Endodermal cell (in vitro differentiated cells): ENCODE data around the gene ZFYVE19. TPM values are rescaled to one million over a fixed set of nuclear protein-coding genes. Genes with fewer than 3 reads are reported as not detected.

Source experiments
- DNase-seq: peaks from one replicate; pipeline ENCODE4 v3.0.0-alpha.2; 2017
- H3K27ac ChIP-seq: 2 replicates; pipeline ENCODE4 v1.5.1; 2013; ENCODE audit warnings: mild to moderate bottlenecking, low read depth, low read length, moderate library complexity
- H3K27me3 ChIP-seq: 2 replicates; pipeline ENCODE4 v1.6.1; 2013; ENCODE audit warnings: mild to moderate bottlenecking, low read length, moderate library complexity; ENCODE audit not compliant: insufficient read depth, control insufficient read depth, poor library complexity, severe bottlenecking
- H3K36me3 ChIP-seq: 2 replicates; pipeline ENCODE4 v1.7.0; 2013; ENCODE audit warnings: mild to moderate bottlenecking, low read length, moderate library complexity; ENCODE audit not compliant: control insufficient read depth, insufficient read depth
- H3K4me1 ChIP-seq: one replicate; pipeline ENCODE4 v1.7.0; 2013; ENCODE audit warnings: low read length; ENCODE audit not compliant: control insufficient read depth, insufficient read depth
- H3K4me3 ChIP-seq: 2 replicates; pipeline ENCODE4 v1.5.1; 2013; ENCODE audit warnings: mild to moderate bottlenecking, low read length, moderate library complexity
- H3K9ac ChIP-seq: 2 replicates; pipeline ENCODE4 v1.6.1; 2013; ENCODE audit warnings: mild to moderate bottlenecking, low read length, moderate library complexity; ENCODE audit not compliant: poor library complexity, severe bottlenecking; ENCODE audit errors: extremely low read depth
- H3K9me3 ChIP-seq: 2 replicates; pipeline ENCODE4 v1.6.1; 2013; ENCODE audit warnings: mild to moderate bottlenecking, low read length, moderate library complexity; ENCODE audit not compliant: control insufficient read depth
- H3K27ac Mint-ChIP-seq: 2 replicates; pipeline ENCODE4 v1.8.0; 2020; ENCODE audit warnings: mixed read lengths
- H3K27me3 Mint-ChIP-seq: 2 replicates; pipeline ENCODE4 v1.8.0; 2021; ENCODE audit warnings: mild to moderate bottlenecking, mixed read lengths; ENCODE audit not compliant: insufficient read depth
- H3K36me3 Mint-ChIP-seq: 2 replicates; pipeline ENCODE4 v1.8.0; 2020; ENCODE audit warnings: low read depth, mixed read lengths
- H3K4me1 Mint-ChIP-seq: 2 replicates; pipeline ENCODE4 v1.8.0; 2020; ENCODE audit warnings: mixed read lengths
- H3K4me3 Mint-ChIP-seq: 2 replicates; pipeline ENCODE4 v1.8.0; 2020; ENCODE audit warnings: mild to moderate bottlenecking, moderate library complexity, mixed read lengths
- H3K9me3 Mint-ChIP-seq: 2 replicates; pipeline ENCODE4 v1.8.0; 2020; ENCODE audit warnings: mild to moderate bottlenecking, mixed read lengths
- CTCF ChIP-seq: fragments of 200-600 bp; sonication (generic); conservative IDR thresholded peaks from 2 replicates; pipeline ENCODE4 v1.5.0; 2021; ENCODE audit warnings: antibody characterized with exemption, mild to moderate bottlenecking
- WGBS, 2 experiments: methylation state at CpG; one replicate each; pipeline versions ENCODE4 v1.1.5 to v1.1.7; 2013; ENCODE audit warnings: missing lambda C conversion rate in 2 of 2, mixed read lengths in 1 of 2; ENCODE audit not compliant: insufficient coverage in 1 of 2, insufficient read length in 1 of 2; 5-methylcytosine and 5-hydroxymethylcytosine counted together
- total RNA-seq, 2 donors: library from RNA; stranded (reverse); fragmentation: NEBNext Ultra II Directional in 1 of 2; extraction: Animal tissue kit (Norgen Biotek cat#: 25700) in 1 of 2; gene quantifications; 2 replicates in 1 of 2; 3 replicates in 1 of 2; pipeline ENCODE4 v1.2.1, GENCODE V29; 2021

The ZFYVE19 gene
- total RNA-seq, 2 donors from 2014 or later = 15.6 to 15.9 TPM

- Mint-ChIP-seq H3K36me3 (peaks cover 35% of the 10 kb centered on the region), H3K9me3 (no peaks in the 10 kb centered on the region), H3K4me1 (no peaks in the 10 kb centered on the region), H3K27ac (no peak overlapping the region), H3K27me3 (no peaks in the 10 kb centered on the region), H3K4me3 (no peak overlapping the region)
- H3K27me3 ChIP-seq = no peaks in the 10 kb centered on the region
- no peaks in the 10 kb centered on the region for H3K9me3 ChIP-seq
- H3K36me3 ChIP-seq = peaks cover 23% of the 10 kb centered on the region
- 96 to 100% methylated on average over 2 to 6 of the region's 6 CpGs for WGBS, 2 experiments
- no peak for DNase-seq
- H3K4me1 ChIP-seq = no peaks in the 10 kb centered on the region
- TF ChIP-seq CTCF = no peak
- H3K27ac ChIP-seq = no peak overlapping the region
- H3K4me3 ChIP-seq = no peak overlapping the region
- H3K9ac ChIP-seq = no peak overlapping the region
Measured at GRCh38 chr15:40773902-40774301, 33.0 kb upstream of the ZFYVE19 start.

GRCh38 chr15:40775007-40775406 lies 31.9 kb upstream of the ZFYVE19 start:
- Histone ChIP-seq H3K9ac (no peak overlapping the region), H3K27me3 (no peaks in the 10 kb centered on the region), H3K27ac (no peak overlapping the region), H3K4me3 (no peak overlapping the region), H3K36me3 (peaks cover 27% of the 10 kb centered on the region), H3K4me1 (no peaks in the 10 kb centered on the region), H3K9me3 (no peaks in the 10 kb centered on the region)
- Mint-ChIP-seq H3K36me3 (peaks cover 41% of the 10 kb centered on the region), H3K9me3 (no peaks in the 10 kb centered on the region), H3K27me3 (no peaks in the 10 kb centered on the region), H3K4me1 (no peaks in the 10 kb centered on the region), H3K4me3 (no peak overlapping the region), H3K27ac (peak overlapping the region; percentile 55)
- TF ChIP-seq CTCF = no peak
- no peak for DNase-seq
- WGBS, 2 experiments = 92 to 96% methylated on average over 9 to 10 of the region's 10 CpGs

GRCh38 chr15:40775740-40776536 lies 31.0 kb upstream of the ZFYVE19 start:
- Mint-ChIP-seq H3K27me3 (no peaks in the 10 kb centered on the region), H3K36me3 (peaks cover 41% of the 10 kb centered on the region)
- no peak for TF ChIP-seq CTCF

More at GRCh38 chr15:40775740-40776536, 31.0 kb upstream of the ZFYVE19 start:
- H3K9me3 ChIP-seq = no peaks in the 10 kb centered on the region
- no peaks in the 10 kb centered on the region for H3K9me3 Mint-ChIP-seq
- H3K27ac Mint-ChIP-seq = no peak overlapping the region
- H3K4me1 Mint-ChIP-seq = no peaks in the 10 kb centered on the region
- no peak overlapping the region for H3K4me3 Mint-ChIP-seq
- H3K4me3 ChIP-seq = no peak overlapping the region
- peaks cover 27% of the 10 kb centered on the region for H3K36me3 ChIP-seq
- no peaks in the 10 kb centered on the region for H3K27me3 ChIP-seq
- H3K9ac ChIP-seq = no peak overlapping the region
- no peak overlapping the region for H3K27ac ChIP-seq
- no peak for DNase-seq
- WGBS, 2 experiments = 92 to 96% methylated on average over 13 to 14 of the region's 14 CpGs
- H3K4me1 ChIP-seq = no peaks in the 10 kb centered on the region
